HepG2 (cell line): ENCODE measurements around the gene PHKB. TPM values are rescaled to one million over a fixed set of nuclear protein-coding genes. Genes with fewer than 3 reads are reported as not detected.

Source experiments
- ARID5B ChIP-seq: IDR thresholded peaks from 2 replicates; pipeline ENCODE4 v1.4.0; 2020; ENCODE audit warnings: mild to moderate bottlenecking, missing genetic modification reagents
- ARNT ChIP-seq: fragments of 450-650 bp; IDR thresholded peaks from 2 replicates; pipeline ENCODE4 v1.6.1; 2017
- E2F1 ChIP-seq: sonication (generic); formaldehyde crosslinking; IDR thresholded peaks from 2 replicates; pipeline ENCODE4 v1.5.0; 2020; ENCODE audit warnings: missing genetic modification reagents
- HCFC1 ChIP-seq: fragments of 150-350 bp; IDR thresholded peaks from 2 replicates; pipeline ENCODE4 v1.6.1; 2014; ENCODE audit warnings: low read depth, low read length
- NFKB2 ChIP-seq: sonication (generic); formaldehyde crosslinking; IDR thresholded peaks from 2 replicates; pipeline ENCODE4 v1.4.0; 2020; ENCODE audit warnings: missing genetic modification reagents, borderline replicate concordance
- NR2F1 ChIP-seq, 2 experiments: fragments of 450-650 bp in 1 of 2; formaldehyde crosslinking in 1 of 2; IDR thresholded peaks; 2 replicates each; pipeline versions ENCODE4 v1.5.0 to v1.6.1; 2016 to 2020; ENCODE audit warnings: mild to moderate bottlenecking in 1 of 2, missing compliant biosample characterization in 1 of 2, missing genetic modification reagents in 1 of 2, moderate library complexity in 1 of 2
- RAD21 ChIP-seq: fragments of 450-650 bp; formaldehyde crosslinking; IDR thresholded peaks from 2 replicates; pipeline ENCODE4 v1.5.0; 2020; ENCODE audit warnings: mild to moderate bottlenecking
- RBFOX2 ChIP-seq: fragments of 200-400 bp; formaldehyde crosslinking; IDR thresholded peaks from 2 replicates; pipeline ENCODE4 v1.6.1; 2017; ENCODE audit warnings: low read depth, mild to moderate bottlenecking, low read length
- REL ChIP-seq: sonication (generic); formaldehyde crosslinking; conservative IDR thresholded peaks from 2 replicates; pipeline ENCODE4 v1.8.0; 2022; ENCODE audit warnings: mild to moderate bottlenecking, missing genetic modification reagents, moderate library complexity
- ZNF382 ChIP-seq: sonication (generic); formaldehyde crosslinking; IDR thresholded peaks from 2 replicates; pipeline ENCODE4 v1.5.0; 2020; ENCODE audit warnings: missing genetic modification reagents, mild to moderate bottlenecking, borderline replicate concordance
- ZNF558 ChIP-seq: sonication (generic); formaldehyde crosslinking; IDR thresholded peaks from 2 replicates; pipeline ENCODE4 v1.9.0; 2022; ENCODE audit warnings: mild to moderate bottlenecking, missing genetic modification reagents, borderline replicate concordance
- polyA plus RNA-seq, 8 experiments: library from polyadenylated mRNA; depleted of rRNA in 3 of 8; stranded (reverse) in 7 of 8; unstranded in 1 of 8; fragments of >200 nt; fragmentation: Illumina TruSeq in 4 of 8; extraction: Trizol in 4 of 8; gene quantifications; 2 replicates each; pipeline versions ENCODE4 v1.2.1 to v1.2.3, GENCODE V29; 2011 to 2016; ENCODE audit warnings: low read depth in 4 of 8, missing spikeins in 1 of 8, mixed read lengths in 1 of 8; ENCODE audit not compliant: insufficient read depth in 1 of 8
- total RNA-seq, 5 experiments: library from RNA; depleted of rRNA; stranded (reverse); fragments of >200 nt; fragmentation: Illumina TruSeq; extraction: Trizol; gene quantifications; 2 replicates each; pipeline ENCODE4 v1.2.3, GENCODE V29; 2016; ENCODE audit warnings: low read depth in 1 of 5
- TF ChIP-seq, protein P1 (sequence below), 2 experiments: sonication (generic) in 1 of 2; formaldehyde crosslinking in 1 of 2; IDR thresholded peaks; 2 replicates each; pipeline versions ENCODE4 v1.6.1 to v1.9.0; 2014 to 2022; ENCODE audit warnings: antibody characterized with exemption in 1 of 2, borderline replicate concordance in 1 of 2, inconsistent platforms in 1 of 2, low read depth in 1 of 2, missing genetic modification reagents in 1 of 2
- TF ChIP-seq, protein P2 (sequence below): sonication (generic); formaldehyde crosslinking; IDR thresholded peaks from 2 replicates; pipeline ENCODE4; 2020; ENCODE audit warnings: missing genetic modification reagents, mild to moderate bottlenecking, borderline replicate concordance

The PHKB gene
- total and polyA plus RNA-seq, 2 of the 13 experiments (the other 11 are each of a cell fraction or from before 2014, with no cell fraction given), result 66.0 to 80.8 TPM

GRCh38 chr16:47499700-47500264, 38.7 kb downstream of the PHKB start (continued):
- peak; percentile 46; the same call in 1 of the 2 replicates for TF ChIP-seq NFKB2 (CRISPR knock-in tag)
- TF ChIP-seq, protein P1, sequence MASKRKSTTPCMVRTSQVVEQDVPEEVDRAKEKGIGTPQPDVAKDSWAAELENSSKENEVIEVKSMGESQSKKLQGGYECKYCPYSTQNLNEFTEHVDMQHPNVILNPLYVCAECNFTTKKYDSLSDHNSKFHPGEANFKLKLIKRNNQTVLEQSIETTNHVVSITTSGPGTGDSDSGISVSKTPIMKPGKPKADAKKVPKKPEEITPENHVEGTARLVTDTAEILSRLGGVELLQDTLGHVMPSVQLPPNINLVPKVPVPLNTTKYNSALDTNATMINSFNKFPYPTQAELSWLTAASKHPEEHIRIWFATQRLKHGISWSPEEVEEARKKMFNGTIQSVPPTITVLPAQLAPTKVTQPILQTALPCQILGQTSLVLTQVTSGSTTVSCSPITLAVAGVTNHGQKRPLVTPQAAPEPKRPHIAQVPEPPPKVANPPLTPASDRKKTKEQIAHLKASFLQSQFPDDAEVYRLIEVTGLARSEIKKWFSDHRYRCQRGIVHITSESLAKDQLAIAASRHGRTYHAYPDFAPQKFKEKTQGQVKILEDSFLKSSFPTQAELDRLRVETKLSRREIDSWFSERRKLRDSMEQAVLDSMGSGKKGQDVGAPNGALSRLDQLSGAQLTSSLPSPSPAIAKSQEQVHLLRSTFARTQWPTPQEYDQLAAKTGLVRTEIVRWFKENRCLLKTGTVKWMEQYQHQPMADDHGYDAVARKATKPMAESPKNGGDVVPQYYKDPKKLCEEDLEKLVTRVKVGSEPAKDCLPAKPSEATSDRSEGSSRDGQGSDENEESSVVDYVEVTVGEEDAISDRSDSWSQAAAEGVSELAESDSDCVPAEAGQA (IDR thresholded peaks at IDR 0.05; ENCODE audit: low read depth), result no peak
- TF ChIP-seq, protein P1 (CRISPR knock-in tag; IDR thresholded peaks at IDR 0.05; ENCODE audit: borderline replicate concordance), result no peak
- TF ChIP-seq ARID5B, result peak; percentile 95
- TF ChIP-seq HCFC1, result no peak
- TF ChIP-seq NR2F1 (CRISPR knock-in tag; IDR thresholded peaks at IDR 0.05), result peak in 1 of 2 experiments; percentile 26; a peak in 2 of 4 replicates
- TF ChIP-seq ZNF558 (CRISPR knock-in tag), result no peak
- TF ChIP-seq RBFOX2, result 0 out of 2 replicates have a peak, but pooled peaks have one; percentile 17
- TF ChIP-seq, protein P2, sequence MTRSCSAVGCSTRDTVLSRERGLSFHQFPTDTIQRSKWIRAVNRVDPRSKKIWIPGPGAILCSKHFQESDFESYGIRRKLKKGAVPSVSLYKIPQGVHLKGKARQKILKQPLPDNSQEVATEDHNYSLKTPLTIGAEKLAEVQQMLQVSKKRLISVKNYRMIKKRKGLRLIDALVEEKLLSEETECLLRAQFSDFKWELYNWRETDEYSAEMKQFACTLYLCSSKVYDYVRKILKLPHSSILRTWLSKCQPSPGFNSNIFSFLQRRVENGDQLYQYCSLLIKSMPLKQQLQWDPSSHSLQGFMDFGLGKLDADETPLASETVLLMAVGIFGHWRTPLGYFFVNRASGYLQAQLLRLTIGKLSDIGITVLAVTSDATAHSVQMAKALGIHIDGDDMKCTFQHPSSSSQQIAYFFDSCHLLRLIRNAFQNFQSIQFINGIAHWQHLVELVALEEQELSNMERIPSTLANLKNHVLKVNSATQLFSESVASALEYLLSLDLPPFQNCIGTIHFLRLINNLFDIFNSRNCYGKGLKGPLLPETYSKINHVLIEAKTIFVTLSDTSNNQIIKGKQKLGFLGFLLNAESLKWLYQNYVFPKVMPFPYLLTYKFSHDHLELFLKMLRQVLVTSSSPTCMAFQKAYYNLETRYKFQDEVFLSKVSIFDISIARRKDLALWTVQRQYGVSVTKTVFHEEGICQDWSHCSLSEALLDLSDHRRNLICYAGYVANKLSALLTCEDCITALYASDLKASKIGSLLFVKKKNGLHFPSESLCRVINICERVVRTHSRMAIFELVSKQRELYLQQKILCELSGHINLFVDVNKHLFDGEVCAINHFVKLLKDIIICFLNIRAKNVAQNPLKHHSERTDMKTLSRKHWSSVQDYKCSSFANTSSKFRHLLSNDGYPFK (CRISPR knock-in tag), result peak; percentile 44; the same call in 1 of the 2 replicates
- TF ChIP-seq ARNT, result no peak
- no peak for TF ChIP-seq REL
- TF ChIP-seq ZNF382 (CRISPR knock-in tag), result no peak
- TF ChIP-seq E2F1 (CRISPR knock-in tag), result no peak
- peak; percentile 35; the same call in 1 of the 2 replicates for TF ChIP-seq RAD21
